Measurements from ENCODE around the gene CLDN19.

DNA sequence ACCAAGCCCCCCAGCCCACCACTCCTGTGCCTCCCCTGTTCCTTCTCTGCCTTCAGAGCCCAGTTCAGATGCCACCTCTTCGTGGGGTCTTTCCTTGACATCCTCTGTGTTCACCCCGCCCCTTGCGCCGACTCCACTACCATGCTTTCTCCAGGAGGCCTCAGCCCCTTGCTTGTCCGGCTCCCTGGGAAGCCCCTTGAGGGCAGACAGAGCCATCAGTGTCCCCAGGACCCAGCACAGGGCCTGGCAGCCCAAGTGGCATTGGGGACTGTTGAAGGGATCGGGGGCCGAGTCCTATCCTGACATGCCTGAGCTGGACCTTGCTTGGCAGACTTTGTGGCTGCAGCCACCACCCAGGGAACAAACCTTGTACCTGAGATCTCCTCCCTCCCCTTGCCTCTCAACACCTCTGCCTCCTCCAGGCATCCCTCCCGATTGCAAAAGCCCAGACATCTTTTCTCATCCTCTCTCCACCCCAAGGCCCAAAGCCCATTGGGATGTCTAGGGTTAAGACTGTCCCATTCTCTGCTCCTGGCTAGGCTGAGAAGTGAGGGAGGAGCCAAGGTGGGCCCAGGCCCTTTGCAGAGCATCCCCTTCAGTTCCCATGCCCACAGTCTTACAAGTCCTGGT, 3.4 kb downstream of the CLDN19 start:
- TF ChIP-seq, protein P1, sequence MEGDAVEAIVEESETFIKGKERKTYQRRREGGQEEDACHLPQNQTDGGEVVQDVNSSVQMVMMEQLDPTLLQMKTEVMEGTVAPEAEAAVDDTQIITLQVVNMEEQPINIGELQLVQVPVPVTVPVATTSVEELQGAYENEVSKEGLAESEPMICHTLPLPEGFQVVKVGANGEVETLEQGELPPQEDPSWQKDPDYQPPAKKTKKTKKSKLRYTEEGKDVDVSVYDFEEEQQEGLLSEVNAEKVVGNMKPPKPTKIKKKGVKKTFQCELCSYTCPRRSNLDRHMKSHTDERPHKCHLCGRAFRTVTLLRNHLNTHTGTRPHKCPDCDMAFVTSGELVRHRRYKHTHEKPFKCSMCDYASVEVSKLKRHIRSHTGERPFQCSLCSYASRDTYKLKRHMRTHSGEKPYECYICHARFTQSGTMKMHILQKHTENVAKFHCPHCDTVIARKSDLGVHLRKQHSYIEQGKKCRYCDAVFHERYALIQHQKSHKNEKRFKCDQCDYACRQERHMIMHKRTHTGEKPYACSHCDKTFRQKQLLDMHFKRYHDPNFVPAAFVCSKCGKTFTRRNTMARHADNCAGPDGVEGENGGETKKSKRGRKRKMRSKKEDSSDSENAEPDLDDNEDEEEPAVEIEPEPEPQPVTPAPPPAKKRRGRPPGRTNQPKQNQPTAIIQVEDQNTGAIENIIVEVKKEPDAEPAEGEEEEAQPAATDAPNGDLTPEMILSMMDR (IDR thresholded peaks at IDR 0.05), result no peak
- TF ChIP-seq EZH2phosphoT487 (IDR thresholded peaks at IDR 0.05) (no peak), EZH2 (IDR thresholded peaks at IDR 0.05) (no peak)

Measured in neural progenitor cell (in vitro differentiated cells).